Ishikawa (cell line): ENCODE results near the gene RABGAP1L.

ENCODE experiments used
- CREB1 ChIP-seq: IDR thresholded peaks from 2 replicates; pipeline ENCODE4 v1.6.1; 2012; ENCODE audit warnings: low read depth
- EP300 ChIP-seq: IDR thresholded peaks from 2 replicates; pipeline ENCODE4 v1.6.1; 2012; ENCODE audit warnings: borderline replicate concordance
- FOXM1 ChIP-seq: IDR thresholded peaks from 2 replicates; pipeline ENCODE4 v1.6.1; 2012; ENCODE audit warnings: low read depth, borderline replicate concordance
- NFIC ChIP-seq: IDR thresholded peaks from 2 replicates; pipeline ENCODE4 v1.6.1; 2012
- RAD21 ChIP-seq: IDR thresholded peaks from 2 replicates; pipeline ENCODE4 v1.6.1; 2012; ENCODE audit warnings: low read depth
- REST ChIP-seq: IDR thresholded peaks from 2 replicates; pipeline ENCODE4 v1.6.1; 2012; ENCODE audit warnings: low read depth, mild to moderate bottlenecking
- TAF1 ChIP-seq: IDR thresholded peaks from 2 replicates; pipeline ENCODE4 v1.6.1; 2012; ENCODE audit warnings: low read depth, mild to moderate bottlenecking
- YY1 ChIP-seq: IDR thresholded peaks from 2 replicates; pipeline ENCODE4 v1.6.1; 2012; ENCODE audit warnings: low read depth
- TF ChIP-seq, protein P1 (sequence below): IDR thresholded peaks from 2 replicates; pipeline ENCODE4 v1.6.1; 2012

DNA sequence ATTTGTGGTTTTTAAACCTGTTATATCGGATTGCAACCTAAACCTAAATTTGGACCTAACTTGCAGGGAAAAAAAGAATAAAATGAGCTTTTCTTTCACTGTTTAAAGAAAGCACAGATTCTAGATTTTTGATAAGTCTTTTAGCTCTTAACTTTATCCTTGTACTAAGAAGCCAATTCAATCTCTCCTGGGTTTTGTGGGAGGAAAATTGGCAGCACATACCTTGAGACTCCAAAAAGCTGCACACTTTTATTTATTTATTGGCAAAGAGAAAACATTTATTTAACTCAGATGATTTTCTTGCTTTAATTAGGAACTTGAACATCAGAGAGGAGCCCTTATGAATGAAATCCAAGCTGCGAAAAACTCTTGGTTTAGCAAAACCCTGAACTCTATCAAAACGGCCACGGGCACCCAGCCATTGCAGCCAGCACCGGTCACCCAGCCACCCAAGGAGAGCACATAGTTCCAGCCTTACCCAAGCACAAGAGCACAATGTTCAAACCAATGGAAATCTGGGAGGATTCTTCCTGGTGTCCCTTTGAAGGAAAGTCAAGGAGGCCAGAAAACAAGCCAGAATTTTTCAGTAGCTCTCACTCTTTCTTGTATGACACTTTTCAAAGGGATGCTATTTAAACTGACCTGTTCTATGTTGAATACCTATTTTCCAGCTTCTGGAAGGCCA lies 830.4 kb downstream of the RABGAP1L start:
- TF ChIP-seq, protein P1, sequence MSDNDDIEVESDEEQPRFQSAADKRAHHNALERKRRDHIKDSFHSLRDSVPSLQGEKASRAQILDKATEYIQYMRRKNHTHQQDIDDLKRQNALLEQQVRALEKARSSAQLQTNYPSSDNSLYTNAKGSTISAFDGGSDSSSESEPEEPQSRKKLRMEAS: no peak
- TF ChIP-seq YY1 (no peak), FOXM1 (no peak), REST (no peak), NFIC (no peak), RAD21 (no peak), EP300 (no peak), CREB1 (no peak), TAF1 (no peak)
